Vagina (tissue), 2 donors: Measurements from ENCODE around the gene NPAS2.

Experiments used
- CTCF ChIP-seq, 3 experiments: fragments of 450-650 bp in 2 of 3; fragments of 200-600 bp in 1 of 3; sonication (generic) in 1 of 3; IDR thresholded peaks; one replicate each; pipeline ENCODE4 v1.5.1; 2017 to 2019; ENCODE audit warnings: antibody characterized with exemption in 3 of 3, mild to moderate bottlenecking in 2 of 3, moderate library complexity in 2 of 3
- POLR2A ChIP-seq, 2 donors: fragments of 450-650 bp; IDR thresholded peaks; one replicate each; pipeline ENCODE4 v1.6.1; 2017; ENCODE audit warnings: antibody characterized with exemption in 2 of 2, mild to moderate bottlenecking in 2 of 2, moderate library complexity in 2 of 2

GRCh38 chr2:100801402-100801801 lies 18.5 kb upstream of the NPAS2 start:
- TF ChIP-seq CTCF (IDR thresholded peaks at IDR 0.05) (no peak), POLR2A (IDR thresholded peaks at IDR 0.05) (no peak)
